Inflammatory macrophage treated with lipopolysaccharide for 4 hours (primary cell): ENCODE data around the gene ZNF385B.

Experiments
- DNase-seq: peaks from one replicate; pipeline ENCODE4 v3.0.0-alpha.2; 2020

The ZNF385B gene

DNA sequence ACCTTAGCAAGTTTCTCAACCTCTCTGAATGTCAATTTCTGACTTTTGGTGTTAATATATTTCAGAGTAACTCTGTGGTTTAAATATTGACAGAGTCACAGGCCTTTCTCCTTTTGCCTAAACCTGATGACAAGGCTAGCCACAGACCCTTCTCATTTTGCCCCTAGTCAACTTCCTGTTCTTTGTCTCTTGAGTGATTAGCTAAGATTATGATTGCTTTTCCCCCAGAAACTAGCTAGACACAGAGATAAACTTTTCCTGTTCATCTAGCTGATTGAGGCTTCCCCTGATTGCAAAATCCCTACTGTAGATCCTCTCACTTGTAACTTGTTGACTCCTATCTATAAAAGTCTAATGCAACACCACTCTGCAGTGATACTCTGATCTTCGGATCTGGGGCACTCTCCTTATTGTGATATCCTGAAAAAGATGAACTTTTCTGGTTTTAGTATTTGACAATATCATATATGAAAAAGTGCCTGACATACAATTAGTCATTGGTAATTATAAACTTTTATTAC, 241.4 kb downstream of the ZNF385B start:
- no peak for DNase-seq

GRCh38 chr2:179614121-179614520, 247.3 kb downstream of the ZNF385B start:
- DNase-seq = no peak

GRCh38 chr2:179613701-179614100, 247.7 kb downstream of the ZNF385B start:
- no peak for DNase-seq

DNA sequence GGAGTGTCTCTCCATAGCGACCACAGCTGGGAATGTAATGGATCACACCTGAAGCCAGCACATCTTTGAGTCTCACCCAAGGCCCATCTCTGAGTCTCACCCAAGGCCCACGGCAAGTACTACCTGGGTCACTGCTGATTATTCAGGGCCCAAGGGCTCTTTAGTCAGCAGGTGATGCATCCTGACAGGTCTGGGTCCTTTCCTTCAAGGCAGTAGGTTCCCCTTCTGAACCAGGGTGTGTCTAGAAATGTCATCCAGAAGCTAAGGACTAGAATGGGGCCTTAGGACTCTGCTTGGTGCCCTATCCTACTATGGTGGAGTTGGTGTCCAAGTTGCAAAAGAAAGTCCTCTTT, 248.1 kb downstream of the ZNF385B start:
- no peak for DNase-seq

DNA sequence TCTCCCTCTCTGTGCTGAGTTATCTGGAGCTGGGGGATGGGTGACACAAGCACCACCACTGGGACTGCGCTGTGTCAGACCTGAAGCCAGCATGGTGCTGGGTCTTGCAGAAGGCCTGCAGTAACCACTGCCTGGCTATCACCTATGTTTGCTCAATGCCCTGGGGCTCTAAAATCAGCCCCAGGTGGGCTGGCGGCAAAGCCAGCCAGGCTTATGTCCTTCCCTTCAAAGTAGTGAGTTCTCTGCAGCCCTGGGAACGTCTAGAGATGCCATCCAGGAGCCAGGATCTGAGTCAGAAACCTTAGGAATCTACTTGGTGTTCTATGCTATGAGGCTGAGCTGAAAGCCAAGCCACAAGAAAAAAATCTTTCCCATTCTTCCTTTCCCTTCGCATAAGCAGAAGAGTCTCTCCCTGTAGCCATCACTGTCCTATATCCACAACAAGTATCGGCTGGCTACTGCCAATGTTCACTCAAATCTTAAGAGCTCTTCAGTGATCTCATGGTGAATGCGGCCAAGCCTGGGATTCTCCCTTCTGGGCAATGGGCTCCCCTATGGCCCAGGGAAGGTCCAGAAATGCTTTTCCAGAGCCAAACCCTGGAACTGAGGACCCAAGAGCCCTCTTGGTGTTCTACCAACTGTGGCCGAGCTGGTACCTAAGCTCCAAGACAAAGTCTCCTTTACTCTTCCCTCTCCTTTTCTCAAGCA, 248.7 kb downstream of the ZNF385B start:
- DNase-seq = no peak

DNA sequence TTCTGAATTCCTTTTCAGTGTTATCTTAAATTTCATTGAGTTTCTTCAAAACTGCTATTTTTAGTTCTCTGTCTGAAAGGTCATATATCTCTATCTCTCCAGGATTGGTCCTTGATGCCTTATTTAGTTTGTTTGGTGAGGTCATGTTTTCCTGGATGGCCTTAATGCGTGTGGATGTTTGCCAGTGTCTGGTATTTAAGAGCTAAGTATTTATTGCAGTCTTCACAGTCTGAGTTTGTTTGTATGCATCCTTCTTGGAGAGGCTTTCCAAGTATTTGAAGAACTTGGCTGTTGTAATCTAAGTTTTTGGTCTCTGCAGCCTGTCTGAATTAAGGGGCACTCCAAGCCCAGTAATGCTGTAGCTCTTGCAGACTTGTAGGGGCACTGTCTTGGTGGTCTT, 249.3 kb downstream of the ZNF385B start:
- DNase-seq = no peak

GRCh38 chr2:179606141-179606540, 255.3 kb downstream of the ZNF385B start:
- no peak for DNase-seq

GRCh38 chr2:179605341-179605740, 256.1 kb downstream of the ZNF385B start:
- DNase-seq = no peak

DNA sequence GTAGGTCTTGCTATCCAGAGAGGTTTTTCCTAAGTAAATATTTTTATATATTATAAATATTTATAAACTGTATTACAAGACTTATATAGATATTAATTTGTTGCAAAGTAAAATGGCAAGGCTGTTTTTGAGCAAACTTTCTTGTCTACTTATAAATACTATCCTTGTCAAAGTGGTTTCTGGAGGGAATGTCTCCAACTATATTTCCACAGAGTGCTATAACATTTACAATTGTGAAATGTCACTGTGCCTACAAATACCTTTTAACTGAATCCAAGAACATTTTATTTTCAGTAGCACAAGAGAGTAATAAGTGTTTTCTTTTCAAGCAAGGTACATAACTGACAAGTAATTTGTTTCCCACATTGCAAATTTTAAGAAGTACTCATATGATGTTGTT, 256.8 kb downstream of the ZNF385B start:
- DNase-seq = no peak

DNA sequence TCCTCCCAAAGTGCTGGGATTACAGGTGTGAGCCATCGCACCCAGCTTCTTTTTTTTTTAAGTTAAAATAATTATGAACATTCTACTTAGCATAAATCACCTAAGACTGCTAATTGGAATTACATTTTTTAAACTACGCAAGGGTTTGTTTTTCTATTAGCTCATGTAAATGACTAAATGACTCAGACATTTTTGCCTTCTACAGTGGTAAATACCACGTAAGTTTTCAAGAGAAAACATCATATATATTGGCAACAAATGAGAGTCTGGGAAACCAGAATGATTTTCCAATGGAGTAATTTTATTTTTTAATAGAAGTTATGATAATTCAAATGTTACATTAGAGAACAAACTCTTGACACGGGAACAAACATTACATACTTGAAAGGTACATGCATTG, 259.0 kb downstream of the ZNF385B start:
- no peak for DNase-seq

DNA sequence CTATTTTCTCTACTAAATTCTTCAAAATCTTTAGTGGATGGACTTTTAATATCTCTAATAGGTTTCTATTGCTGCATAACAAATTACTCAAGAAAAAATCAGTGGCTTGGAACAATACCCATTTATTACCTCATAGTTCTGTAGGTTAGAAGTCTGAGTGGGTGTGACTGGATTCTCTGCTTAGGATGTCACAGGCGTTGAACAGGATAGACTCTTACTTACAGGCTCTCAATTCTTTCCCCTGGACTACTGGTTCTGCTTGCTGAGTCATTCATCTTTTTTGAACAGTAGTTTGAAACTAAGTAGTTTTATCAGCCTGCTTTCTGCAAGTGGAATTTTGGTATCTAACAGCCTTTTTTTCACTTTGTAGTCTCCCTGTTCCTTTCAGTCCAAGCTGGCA, 265.4 kb downstream of the ZNF385B start:
- no peak for DNase-seq

- no peak for DNase-seq
Observed at GRCh38 chr2:179595284-179595683, 266.1 kb downstream of the ZNF385B start.

GRCh38 chr2:179594268-179595112, 266.9 kb downstream of the ZNF385B start:
- DNase-seq = no peak

DNA sequence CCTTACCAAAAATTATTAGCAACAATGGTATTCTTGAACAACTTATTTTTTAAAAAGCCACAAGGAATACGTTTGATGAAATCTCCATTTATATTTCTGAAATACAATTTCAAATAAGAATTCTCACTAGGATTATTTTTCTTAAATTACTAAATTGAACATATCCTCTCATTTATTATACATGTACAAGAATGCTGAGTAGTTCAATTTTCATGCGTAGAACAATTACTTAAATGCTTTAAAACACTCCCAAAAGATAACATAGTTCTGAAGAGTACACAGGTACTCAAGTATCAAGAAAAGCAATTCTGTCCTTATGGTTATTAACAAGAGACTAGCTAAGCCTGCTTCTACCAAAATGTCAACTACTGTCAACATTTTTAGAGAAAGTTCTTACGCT, 268.1 kb downstream of the ZNF385B start:
- DNase-seq = no peak

- no peak for DNase-seq
Observed at GRCh38 chr2:179592167-179592936, 269.1 kb downstream of the ZNF385B start.

DNA sequence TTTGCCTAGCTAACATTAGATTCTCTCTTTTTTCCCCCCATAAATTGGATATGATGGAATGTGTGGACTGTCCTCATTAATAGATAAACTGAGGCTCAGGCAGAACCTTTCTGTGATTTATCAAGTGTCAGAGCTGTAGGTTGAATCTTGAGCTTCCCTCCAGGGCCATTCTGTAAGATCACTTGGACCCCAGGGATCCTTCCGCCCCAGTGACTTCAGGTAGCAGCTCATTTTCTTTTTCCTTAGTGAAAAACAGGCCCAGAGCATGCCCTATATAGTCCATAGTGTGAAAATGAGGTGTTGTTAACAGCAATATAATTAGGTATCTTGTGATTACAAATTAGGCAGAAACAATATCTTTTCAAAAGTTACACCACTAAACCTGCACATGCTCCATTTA, 269.7 kb downstream of the ZNF385B start:
- DNase-seq = no peak

GRCh38 chr2:179588486-179589145, 272.8 kb downstream of the ZNF385B start:
- no peak for DNase-seq

DNA sequence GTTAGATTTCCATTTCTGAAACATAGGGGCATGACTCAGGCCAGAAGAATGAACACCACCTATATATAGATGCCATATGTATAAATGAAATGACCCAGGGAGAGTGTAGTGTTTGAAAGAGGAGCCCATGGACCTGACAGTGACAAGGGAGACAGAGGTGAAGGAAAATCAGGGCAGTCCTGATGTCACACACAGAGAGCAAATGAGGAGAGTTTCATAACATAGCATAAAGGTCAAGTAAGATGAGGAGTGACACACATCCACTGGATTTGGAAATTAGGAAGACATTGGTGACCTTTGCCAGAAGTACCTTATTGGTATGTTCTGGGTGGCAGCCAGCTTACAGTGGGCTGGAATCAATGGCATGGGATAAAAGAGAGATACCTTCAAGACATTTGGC, 276.7 kb downstream of the ZNF385B start:
- no peak for DNase-seq

DNA sequence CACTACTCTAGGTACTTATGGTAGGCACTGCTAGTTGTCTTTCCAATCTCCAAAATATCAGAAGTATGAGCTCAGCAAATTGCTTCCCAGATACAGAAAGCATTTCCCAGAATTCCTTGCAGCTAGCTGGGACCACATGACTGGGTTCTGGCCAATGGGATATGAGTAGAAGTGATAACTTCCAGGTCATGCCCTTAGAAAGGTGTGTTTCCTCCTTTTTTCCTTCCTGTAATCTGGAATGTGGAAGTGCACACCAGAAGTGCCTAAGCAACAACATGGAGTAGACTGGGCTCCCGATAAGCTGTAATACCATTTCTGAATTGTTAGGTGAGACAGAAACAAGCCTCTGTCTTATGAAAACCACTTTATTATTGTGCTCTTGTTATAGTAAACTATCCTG, 279.8 kb downstream of the ZNF385B start:
- no peak for DNase-seq

DNA sequence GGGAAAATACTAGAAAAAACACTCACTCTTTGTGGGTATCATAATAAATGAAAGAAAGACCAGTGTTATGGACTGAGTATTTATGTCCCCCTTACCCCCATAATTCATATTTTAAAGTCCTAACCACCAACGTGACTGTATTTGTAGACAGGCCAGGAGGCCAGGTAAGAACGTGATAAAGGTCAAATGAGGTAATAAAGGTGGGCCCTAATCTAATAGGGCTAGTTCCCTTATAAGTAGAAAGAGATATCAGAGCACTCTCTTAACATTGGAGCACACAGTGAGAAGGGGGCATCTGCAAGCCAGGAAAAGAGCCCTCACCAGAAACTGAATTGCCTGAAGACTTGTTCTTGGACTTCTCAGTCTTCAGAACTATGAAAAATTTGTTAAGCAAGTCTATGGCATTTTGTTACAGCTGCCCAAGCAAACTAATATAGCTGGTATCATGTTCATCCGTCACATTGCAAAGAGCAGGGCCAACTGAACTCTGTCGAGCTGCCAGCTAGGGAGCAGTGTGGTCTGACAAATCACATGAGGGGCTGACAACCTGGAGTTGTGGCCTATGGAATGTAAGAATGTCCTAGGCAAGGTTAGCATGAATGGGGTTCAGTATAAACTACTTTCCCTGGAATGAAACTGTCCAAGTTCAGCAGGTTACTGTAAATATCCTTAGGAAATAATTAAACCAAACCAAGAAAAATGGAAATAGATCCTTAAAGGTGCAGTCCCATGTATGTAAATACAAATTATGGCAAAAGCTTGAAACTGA, 280.9 kb downstream of the ZNF385B start:
- DNase-seq = no peak

GRCh38 chr2:179579800-179580199, 281.6 kb downstream of the ZNF385B start:
- no peak for DNase-seq
